ENCODE results near the gene SHISAL2A.

GRCh38 chr1:52693843-52694242, 60.9 kb downstream of the SHISAL2A start:
- TF ChIP-seq POLR2A (IDR thresholded peaks at IDR 0.05) (no peak), CTCF (IDR thresholded peaks at IDR 0.05) (no peak), EP300 (IDR thresholded peaks at IDR 0.05) (no peak)
